BLaER1 treated with 17β-estradiol and CSF1 and Interleukin-3, amounts not matched to agents 10 nM and 100 nM (cell line): ENCODE results near the gene CPA5.

Source experiments
- H3K27ac ChIP-seq, 11 experiments: shearing (Covaris generic); formaldehyde crosslinking; 2 replicates each; pipeline ENCODE4 v1.8.1; 2022
- H3K27me3 ChIP-seq, 11 experiments: shearing (Covaris generic); formaldehyde crosslinking; 2 replicates each; pipeline ENCODE4 v1.8.1; 2022
- H3K36me3 ChIP-seq, 11 experiments: shearing (Covaris generic); formaldehyde crosslinking; 2 replicates each; pipeline ENCODE4 v1.8.1; 2022
- H3K4me1 ChIP-seq, 10 experiments: shearing (Covaris generic); formaldehyde crosslinking; 2 replicates each; pipeline ENCODE4 v1.8.1; 2022
- H3K4me2 ChIP-seq, 11 experiments: shearing (Covaris generic); formaldehyde crosslinking; 2 replicates each; pipeline ENCODE4 v1.8.1; 2022
- H3K4me3 ChIP-seq, 10 experiments: shearing (Covaris generic); formaldehyde crosslinking; 2 replicates each; pipeline ENCODE4 v1.8.1; 2022
- H3K9ac ChIP-seq, 11 experiments: shearing (Covaris generic); formaldehyde crosslinking; 2 replicates each; pipeline ENCODE4 v1.8.1; 2022
- H3K9me3 ChIP-seq, 11 experiments: shearing (Covaris generic); formaldehyde crosslinking; replicated peaks in 1 of 11; 2 replicates each; pipeline ENCODE4 v1.8.1; 2022
- H4K20me1 ChIP-seq, 11 experiments: shearing (Covaris generic); formaldehyde crosslinking; 2 replicates each; pipeline ENCODE4 v1.8.1; 2022
- Cebpa-rat ChIP-seq, 11 experiments: shearing (Covaris generic); IDR thresholded peaks; 2 replicates each; pipeline ENCODE4 v1.8.1; 2022

Gene CPA5

DNA sequence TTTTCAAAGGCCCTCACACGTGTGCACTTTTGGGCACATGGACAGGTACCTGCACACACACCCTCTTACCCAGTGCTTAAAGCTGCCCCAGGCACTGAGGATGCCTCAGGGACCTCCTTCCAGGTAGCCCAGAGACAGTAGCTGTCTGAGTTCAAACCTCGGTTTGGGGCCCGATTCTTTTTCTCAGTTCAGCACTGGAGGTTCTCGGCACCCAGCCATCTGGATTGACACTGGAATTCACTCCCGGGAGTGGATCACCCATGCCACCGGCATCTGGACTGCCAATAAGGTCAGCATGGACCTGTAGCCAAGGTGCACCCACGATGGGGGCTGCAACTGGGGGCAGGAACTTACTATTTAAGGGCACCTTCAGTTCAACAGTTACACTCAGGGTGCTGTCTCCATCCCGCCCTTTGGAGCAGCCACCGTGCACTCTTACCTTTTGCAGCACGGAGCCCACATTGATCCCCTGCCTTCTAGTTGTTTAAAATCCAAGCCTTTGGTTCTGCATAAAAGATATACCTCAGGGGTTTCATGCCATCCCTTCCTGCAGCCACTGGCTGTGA, 17.7 kb downstream of the CPA5 start:
- Histone ChIP-seq H3K4me3 (no peak overlapping the region), H3K9ac (no peak overlapping the region), H3K9me3 (peaks cover 13 to 30% (median 25%) of the 10 kb centered on the region in 11 experiments; a peak in 21 of 22 replicates), H3K36me3 (no peaks in the 10 kb centered on the region), H3K27me3 (no peaks in the 10 kb centered on the region), H3K4me1 (peaks cover 0 to 1% (median under 1%) of the 10 kb centered on the region in 10 experiments; a peak in 7 of 20 replicates), H3K27ac (no peak overlapping the region), H3K4me2 (no peak overlapping the region), H4K20me1 (no peaks in the 10 kb centered on the region)
- TF ChIP-seq Cebpa-rat (IDR thresholded peaks at IDR 0.05) = no peak

DNA sequence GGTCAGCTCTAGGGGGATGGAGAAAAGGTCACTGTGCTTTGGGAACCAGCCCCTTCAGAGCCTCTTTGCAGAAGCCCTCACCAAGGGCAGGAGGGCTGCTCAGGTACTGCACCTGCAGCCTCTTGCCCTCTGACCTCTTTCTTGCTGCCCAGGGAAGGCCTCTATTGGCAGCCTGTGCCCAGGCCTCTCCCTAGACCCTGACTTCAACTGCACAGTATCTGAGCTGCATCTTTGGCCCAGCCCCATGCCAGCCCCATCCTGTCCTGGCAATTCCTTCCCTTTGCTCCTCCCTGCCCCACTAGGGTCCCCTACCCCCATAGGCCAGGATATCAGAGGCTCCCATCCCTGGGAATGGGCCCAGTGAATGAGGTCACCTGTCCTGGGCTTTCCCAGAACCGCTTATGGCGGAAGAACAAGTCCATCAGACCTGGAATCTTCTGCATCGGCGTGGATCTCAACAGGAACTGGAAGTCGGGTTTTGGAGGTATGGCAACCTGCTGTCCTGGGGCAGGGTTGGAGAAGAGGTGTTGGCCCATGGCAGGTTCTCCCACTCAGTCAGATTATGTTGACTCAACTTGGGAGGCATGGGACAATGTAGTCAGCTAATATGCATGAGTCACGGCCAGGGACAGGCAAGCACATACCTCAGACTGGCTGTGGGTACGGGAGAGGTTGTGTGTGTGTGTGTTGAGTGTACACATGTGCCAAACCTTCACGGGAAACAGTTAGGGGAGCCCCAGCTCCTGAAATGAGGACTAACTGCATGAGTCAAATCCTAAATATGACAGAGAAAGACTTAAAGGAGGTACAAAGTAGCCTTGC, 18.6 kb downstream of the CPA5 start:
- H3K9ac ChIP-seq = no peak overlapping the region
- no peaks in the 10 kb centered on the region for H3K4me1 ChIP-seq
- no peaks in the 10 kb centered on the region for H3K36me3 ChIP-seq
- H3K9me3 ChIP-seq = peaks cover 13 to 30% (median 25%) of the 10 kb centered on the region in 11 experiments; a peak in 21 of 22 replicates
- H3K27ac ChIP-seq = no peak overlapping the region
- no peak for TF ChIP-seq Cebpa-rat (IDR thresholded peaks at IDR 0.05)
- no peak overlapping the region for H3K4me2 ChIP-seq
- no peaks in the 10 kb centered on the region for H3K27me3 ChIP-seq
- no peaks in the 10 kb centered on the region for H4K20me1 ChIP-seq
- no peak overlapping the region for H3K4me3 ChIP-seq

DNA sequence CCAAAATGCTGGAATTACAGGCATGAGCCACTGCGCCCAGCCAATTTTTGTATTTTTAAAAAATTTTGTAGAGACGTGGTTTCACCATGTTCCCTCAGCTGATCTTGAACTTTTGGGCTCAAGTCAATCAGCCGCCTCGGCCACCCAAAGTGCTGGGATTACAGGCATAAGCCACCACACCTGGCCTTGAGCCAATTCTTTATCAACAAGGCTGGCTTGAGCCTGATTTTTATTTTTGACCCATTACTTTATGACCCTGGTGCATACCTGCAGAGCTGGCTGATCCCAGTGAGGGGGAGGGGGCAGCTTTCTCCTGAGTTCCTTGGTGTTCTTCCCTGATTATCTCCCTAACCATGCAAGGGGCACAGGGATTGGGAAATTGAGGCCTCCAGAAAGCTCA, 19.8 kb downstream of the CPA5 start:
- Histone ChIP-seq H4K20me1 (no peaks in the 10 kb centered on the region), H3K4me1 (peaks cover 0 to 10% (median 4%) of the 10 kb centered on the region in 10 experiments; a peak in 9 of 20 replicates), H3K4me2 (no peak overlapping the region), H3K4me3 (no peak overlapping the region), H3K9me3 (peaks cover 3 to 20% (median 15%) of the 10 kb centered on the region in 11 experiments; a peak in 21 of 22 replicates), H3K9ac (no peak overlapping the region), H3K36me3 (no peaks in the 10 kb centered on the region), H3K27me3 (no peaks in the 10 kb centered on the region), H3K27ac (no peak overlapping the region)
- TF ChIP-seq Cebpa-rat (IDR thresholded peaks at IDR 0.05) = no peak

DNA sequence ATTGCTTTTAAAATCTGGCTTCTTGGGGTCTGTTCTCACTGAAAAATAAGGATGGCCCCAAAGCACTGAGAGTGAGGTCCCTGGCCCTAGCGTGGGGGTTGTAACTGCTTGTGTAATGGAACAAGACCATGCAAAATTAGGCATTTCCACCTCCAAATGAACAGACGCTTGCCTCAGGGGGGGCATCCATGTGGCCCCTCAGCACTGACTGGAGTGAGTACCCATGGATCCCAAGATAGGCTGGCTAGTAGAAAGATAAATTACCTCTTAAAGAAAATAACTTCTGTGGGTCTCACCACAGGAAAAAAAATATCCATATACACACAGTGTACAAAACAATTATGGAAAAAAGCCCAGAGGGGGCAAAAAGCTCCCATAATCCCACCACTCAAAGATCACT, 20.5 kb downstream of the CPA5 start:
- Histone ChIP-seq H3K9me3 (peaks cover 0 to 14% (median 8%) of the 10 kb centered on the region in 11 experiments; a peak in 18 of 22 replicates), H3K27me3 (no peaks in the 10 kb centered on the region), H3K9ac (no peak overlapping the region), H3K36me3 (no peaks in the 10 kb centered on the region), H3K4me1 (peaks cover 0 to 16% (median 4%) of the 10 kb centered on the region in 10 experiments; a peak in 9 of 20 replicates), H3K4me2 (no peak overlapping the region), H3K4me3 (no peak overlapping the region), H3K27ac (no peak overlapping the region), H4K20me1 (no peaks in the 10 kb centered on the region)
- TF ChIP-seq Cebpa-rat (IDR thresholded peaks at IDR 0.05) = no peak

DNA sequence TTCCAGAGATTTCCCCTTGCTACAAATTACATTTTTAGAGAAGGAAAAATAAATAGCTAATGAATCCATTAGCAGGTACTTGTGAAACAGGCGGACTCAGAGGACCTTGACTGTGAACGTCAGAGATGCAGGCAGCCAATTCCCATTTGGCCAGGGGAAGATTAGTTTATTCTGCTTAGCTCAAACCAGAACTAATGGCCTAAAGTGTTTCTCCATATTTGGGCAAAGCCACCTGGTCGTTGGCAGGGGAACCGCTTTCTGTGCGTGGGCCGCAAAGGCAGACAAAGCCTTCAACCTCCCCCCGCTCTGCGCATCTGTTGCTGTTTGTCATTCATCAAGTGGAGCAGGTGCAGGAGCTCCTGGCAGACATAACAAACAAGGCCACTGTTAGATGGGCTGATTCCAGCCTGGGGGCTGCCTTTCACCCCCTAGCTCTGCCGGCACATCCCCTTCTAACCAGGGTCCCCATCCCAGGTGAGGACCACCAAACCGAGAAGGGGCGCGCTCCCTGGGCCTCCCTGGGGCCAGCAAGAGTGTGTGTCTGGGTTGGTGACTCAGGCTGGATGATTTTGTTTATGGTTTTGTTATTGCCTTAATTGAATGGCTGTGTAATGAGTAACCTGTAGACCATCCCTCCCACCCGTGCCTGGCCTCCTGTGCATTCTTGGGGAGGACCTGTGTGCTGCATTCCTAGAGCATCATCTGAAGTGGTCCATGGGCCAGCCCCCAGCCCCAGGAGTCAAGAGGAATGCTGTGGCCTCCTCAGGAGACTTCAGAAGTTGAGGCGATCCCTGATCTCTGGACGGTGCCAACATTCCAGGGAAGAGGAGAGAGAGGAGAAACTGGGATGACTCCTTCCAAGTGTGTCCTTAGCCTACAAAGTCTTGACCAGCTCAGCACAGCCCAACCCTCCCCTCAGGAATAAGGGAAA, 21.2 kb downstream of the CPA5 start:
- Histone ChIP-seq H3K9ac (no peak overlapping the region), H3K27ac (no peak overlapping the region), H3K36me3 (no peaks in the 10 kb centered on the region), H3K9me3 (peaks cover 0 to 7% (median 1%) of the 10 kb centered on the region in 11 experiments; a peak in 8 of 22 replicates), H3K27me3 (no peaks in the 10 kb centered on the region), H3K4me3 (no peak overlapping the region), H3K4me2 (no peak overlapping the region), H4K20me1 (no peaks in the 10 kb centered on the region), H3K4me1 (peaks cover 0 to 16% (median 4%) of the 10 kb centered on the region in 10 experiments; a peak in 9 of 20 replicates)
- no peak for TF ChIP-seq Cebpa-rat (IDR thresholded peaks at IDR 0.05)

DNA sequence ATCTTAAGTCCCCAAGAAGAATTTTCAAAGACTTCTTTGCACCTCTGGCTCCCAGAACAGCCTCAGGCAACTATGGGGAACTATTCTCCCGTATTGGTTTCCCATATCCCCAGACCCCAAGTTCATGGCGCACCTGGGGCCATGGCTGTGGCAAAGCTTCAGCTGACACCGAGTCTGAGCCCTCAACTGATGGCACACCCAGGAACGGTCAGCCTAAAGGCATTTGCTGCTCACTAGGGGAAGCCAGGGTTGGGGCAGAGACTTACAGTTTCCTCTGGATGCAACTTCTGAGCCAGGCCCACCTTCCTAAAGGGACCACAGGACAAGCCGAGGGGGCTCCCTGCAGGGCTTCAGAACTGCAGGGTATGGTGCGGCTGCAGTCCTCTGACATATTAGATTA, 21.9 kb downstream of the CPA5 start:
- H3K9ac ChIP-seq = no peak overlapping the region
- H3K4me1 ChIP-seq = peaks cover 0 to 16% (median 4%) of the 10 kb centered on the region in 10 experiments; a peak in 9 of 20 replicates
- no peaks in the 10 kb centered on the region for H3K27me3 ChIP-seq
- H4K20me1 ChIP-seq = no peaks in the 10 kb centered on the region
- no peaks in the 10 kb centered on the region for H3K36me3 ChIP-seq
- TF ChIP-seq Cebpa-rat (IDR thresholded peaks at IDR 0.05) = no peak
- H3K4me2 ChIP-seq = no peak overlapping the region
- H3K4me3 ChIP-seq = no peak overlapping the region
- H3K27ac ChIP-seq = no peak overlapping the region
- H3K9me3 ChIP-seq = no peaks in the 10 kb centered on the region; a peak in 1 of 22 replicates

DNA sequence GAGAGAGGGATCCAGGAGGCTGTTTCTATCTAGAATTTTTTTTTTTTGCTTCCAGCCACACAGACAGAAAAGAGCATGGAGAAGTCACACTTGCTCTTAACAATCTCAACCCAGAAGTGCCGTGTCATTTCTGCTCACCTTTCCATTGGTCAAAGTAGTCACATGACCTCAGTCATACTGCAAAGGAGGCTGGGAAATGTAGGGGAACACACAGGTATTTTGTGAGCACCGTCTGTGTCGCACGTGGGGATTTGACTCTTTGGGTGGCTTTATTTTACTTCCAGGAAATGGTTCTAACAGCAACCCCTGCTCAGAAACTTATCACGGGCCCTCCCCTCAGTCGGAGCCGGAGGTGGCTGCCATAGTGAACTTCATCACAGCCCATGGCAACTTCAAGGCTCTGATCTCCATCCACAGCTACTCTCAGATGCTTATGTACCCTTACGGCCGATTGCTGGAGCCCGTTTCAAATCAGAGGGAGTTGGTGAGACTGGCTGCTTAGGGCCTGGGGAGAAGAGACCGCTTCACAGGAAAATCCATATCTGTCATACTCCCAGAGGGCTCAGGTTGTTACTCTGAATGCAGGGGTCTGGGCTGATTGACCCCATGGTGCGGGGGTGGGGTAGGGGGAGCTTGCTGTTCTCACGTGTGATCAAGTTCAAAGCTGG, 22.6 kb downstream of the CPA5 start:
- no peaks in the 10 kb centered on the region for H3K9me3 ChIP-seq
- no peaks in the 10 kb centered on the region for H4K20me1 ChIP-seq
- no peak overlapping the region for H3K4me2 ChIP-seq
- no peak for TF ChIP-seq Cebpa-rat (IDR thresholded peaks at IDR 0.05)
- no peak overlapping the region for H3K9ac ChIP-seq
- H3K4me3 ChIP-seq = no peak overlapping the region
- no peak overlapping the region for H3K27ac ChIP-seq
- H3K27me3 ChIP-seq = no peaks in the 10 kb centered on the region
- H3K36me3 ChIP-seq = no peaks in the 10 kb centered on the region
- peaks cover 0 to 16% (median 4%) of the 10 kb centered on the region in 10 experiments; a peak in 9 of 20 replicates for H3K4me1 ChIP-seq

DNA sequence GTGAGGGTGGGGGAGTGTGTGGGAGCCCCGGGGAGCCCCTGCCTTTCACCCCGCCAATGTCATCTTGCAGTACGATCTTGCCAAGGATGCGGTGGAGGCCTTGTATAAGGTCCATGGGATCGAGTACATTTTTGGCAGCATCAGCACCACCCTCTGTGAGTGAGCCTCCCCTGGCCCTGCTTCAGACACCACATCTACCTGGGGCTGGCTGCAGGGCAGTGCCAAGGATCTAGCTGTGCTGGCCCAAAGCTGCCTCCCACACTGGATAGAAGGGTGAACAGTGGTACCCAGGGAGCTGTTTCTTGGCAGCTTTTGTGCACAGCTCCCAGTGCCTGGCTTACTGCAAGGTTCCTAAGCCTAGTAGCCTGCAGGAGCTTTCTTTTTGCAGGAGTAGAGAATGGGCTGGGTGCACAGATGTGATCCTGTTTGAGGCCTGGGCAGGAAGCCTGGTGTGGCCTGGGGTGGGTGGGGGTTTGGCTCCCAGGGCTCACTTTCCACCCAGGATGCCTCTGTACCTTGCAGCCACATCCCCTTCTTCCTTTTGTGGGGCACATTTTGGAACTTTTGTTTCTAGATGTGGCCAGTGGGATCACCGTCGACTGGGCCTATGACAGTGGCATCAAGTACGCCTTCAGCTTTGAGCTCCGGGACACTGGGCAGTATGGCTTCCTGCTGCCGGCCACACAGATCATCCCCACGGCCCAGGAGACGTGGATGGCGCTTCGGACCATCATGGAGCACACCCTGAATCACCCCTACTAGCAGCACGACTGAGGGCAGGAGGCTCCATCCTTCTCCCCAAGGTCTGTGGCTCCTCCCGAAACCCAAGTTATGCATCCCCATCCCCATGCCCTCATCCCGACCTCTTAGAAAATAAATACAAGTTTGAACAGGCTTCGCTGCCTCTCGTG, 23.5 kb downstream of the CPA5 start:
- no peak overlapping the region for H3K27ac ChIP-seq
- no peaks in the 10 kb centered on the region for H4K20me1 ChIP-seq
- H3K4me1 ChIP-seq = peaks cover 0 to 16% (median 4%) of the 10 kb centered on the region in 10 experiments; a peak in 9 of 20 replicates
- no peaks in the 10 kb centered on the region for H3K36me3 ChIP-seq
- H3K4me2 ChIP-seq = no peak overlapping the region
- H3K27me3 ChIP-seq = no peaks in the 10 kb centered on the region
- H3K9ac ChIP-seq = no peak overlapping the region
- no peaks in the 10 kb centered on the region for H3K9me3 ChIP-seq
- TF ChIP-seq Cebpa-rat (IDR thresholded peaks at IDR 0.05) = no peak
- H3K4me3 ChIP-seq = no peak overlapping the region
